ENCODE measurements around the gene GPATCH1.

GPATCH1 gene

GRCh38 chr19:33167438-33167837 is 86.5 kb downstream of the GPATCH1 start:
- no peak for DNase-seq (ENCODE audit: extremely low read depth, low read depth)
- H3K4me3 ChIP-seq (replicated peaks; ENCODE audit: low read depth, low read length): no peak overlapping the region
- TF ChIP-seq CTCF (IDR thresholded peaks at IDR 0.05; ENCODE audit: low read depth, low read length, missing control alignments): no peak

GRCh38 chr19:33168528-33168927 is 87.5 kb downstream of the GPATCH1 start:
- TF ChIP-seq CTCF (IDR thresholded peaks at IDR 0.05; ENCODE audit: low read depth, low read length, missing control alignments): no peak
- no peak overlapping the region for H3K4me3 ChIP-seq (replicated peaks; ENCODE audit: low read depth, low read length)
- no peak for DNase-seq (ENCODE audit: extremely low read depth, low read depth)

- no peak for TF ChIP-seq CTCF (IDR thresholded peaks at IDR 0.05; ENCODE audit: low read depth, low read length, missing control alignments)
- H3K4me3 ChIP-seq (replicated peaks; ENCODE audit: low read depth, low read length): no peak overlapping the region
- no peak for DNase-seq (ENCODE audit: extremely low read depth, low read depth)
Observed at GRCh38 chr19:33171222-33171795, 90.3 kb downstream of the GPATCH1 start.

- peak; percentile 59 for DNase-seq (ENCODE audit: extremely low read depth, low read depth)
Observed at GRCh38 chr19:33171916-33172359, 91.0 kb downstream of the GPATCH1 start.

GRCh38 chr19:33174186-33174585 is 93.2 kb downstream of the GPATCH1 start:
- TF ChIP-seq CTCF (IDR thresholded peaks at IDR 0.05; ENCODE audit: low read depth, low read length, missing control alignments): no peak
- no peak for DNase-seq (ENCODE audit: extremely low read depth, low read depth)
- H3K4me3 ChIP-seq (replicated peaks; ENCODE audit: low read depth, low read length): no peak overlapping the region

More at GRCh38 chr19:33171916-33172359, 91.0 kb downstream of the GPATCH1 start:
- no peak overlapping the region for H3K4me3 ChIP-seq (replicated peaks; ENCODE audit: low read depth, low read length)
- no peak for TF ChIP-seq CTCF (IDR thresholded peaks at IDR 0.05; ENCODE audit: low read depth, low read length, missing control alignments)

- DNase-seq (ENCODE audit: extremely low read depth, low read depth): no peak
- peak overlapping the region; percentile 94; the same call in 1 of the 2 replicates for H3K4me3 ChIP-seq (replicated peaks; ENCODE audit: low read depth, low read length)
- no peak for TF ChIP-seq CTCF (IDR thresholded peaks at IDR 0.05; ENCODE audit: low read depth, low read length, missing control alignments)
Observed at GRCh38 chr19:33175156-33175782, 94.3 kb downstream of the GPATCH1 start.
